SKM-1 (cell line): ENCODE results near the gene LARP4.
"Not testable (repeated sequence)": the region's sequence is repeated elsewhere in the genome, so short reads cannot be mapped to it uniquely, and the experiment has no call there.

Experiments used
- DNase-seq: peaks from one replicate; lab custom pipeline; 2025; ENCODE audit not compliant: unreplicated experiment; lab: John Stamatoyannopoulos, UW

Gene LARP4

DNA sequence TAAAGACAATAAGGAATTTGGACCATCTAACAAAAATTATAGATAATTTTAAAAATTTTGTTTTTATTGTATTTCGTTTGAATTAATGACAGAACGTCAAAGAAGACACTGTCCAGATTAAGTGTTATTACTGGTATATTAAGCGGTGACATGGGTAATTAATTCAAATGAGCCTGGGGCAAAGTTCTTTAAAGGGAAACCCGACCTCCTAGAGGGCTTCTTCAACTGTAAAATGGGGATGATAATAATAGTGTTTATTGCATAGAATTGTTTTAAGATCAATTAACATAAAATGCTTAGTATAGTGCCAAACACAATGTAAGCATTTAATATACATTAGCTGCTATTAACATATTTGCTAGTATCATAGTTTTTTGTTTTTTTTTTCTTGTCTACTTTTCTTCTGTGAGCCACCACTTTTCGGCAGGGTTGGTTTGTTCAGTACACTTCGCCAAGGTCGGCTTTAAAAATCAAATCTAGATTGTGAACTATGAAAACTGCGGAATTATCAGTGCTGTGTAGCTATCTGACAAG, 514 bp upstream of the LARP4 start:
- DNase-seq = no peak

DNA sequence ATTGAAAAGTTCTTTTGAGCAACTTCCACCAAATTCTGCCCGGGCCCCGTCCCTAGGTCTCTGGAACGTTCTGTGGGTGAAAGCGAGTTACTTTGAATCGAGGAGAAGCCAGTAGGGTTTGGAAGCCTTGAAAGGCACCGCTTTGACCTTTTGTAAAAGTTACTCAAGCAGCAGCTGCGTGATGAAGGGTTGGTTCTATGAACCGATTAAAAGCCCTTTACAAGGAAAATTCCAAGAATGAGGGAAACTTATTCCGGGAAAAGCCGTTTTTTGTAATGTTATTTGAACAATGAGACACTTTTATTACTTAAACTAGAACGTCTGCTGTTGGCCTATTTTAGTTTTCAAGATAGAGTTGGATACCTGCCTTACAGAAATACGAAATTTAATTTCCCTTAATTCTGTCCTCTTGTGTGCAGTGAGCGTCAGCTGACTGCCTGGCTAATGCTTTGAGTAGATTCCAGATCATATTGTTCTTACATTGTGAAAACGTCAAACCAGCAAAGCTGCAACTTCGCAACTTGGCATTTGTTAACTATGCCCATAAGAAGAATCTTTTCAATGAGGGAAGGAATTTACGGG, 906 bp downstream of the LARP4 start:
- no peak for DNase-seq

DNA sequence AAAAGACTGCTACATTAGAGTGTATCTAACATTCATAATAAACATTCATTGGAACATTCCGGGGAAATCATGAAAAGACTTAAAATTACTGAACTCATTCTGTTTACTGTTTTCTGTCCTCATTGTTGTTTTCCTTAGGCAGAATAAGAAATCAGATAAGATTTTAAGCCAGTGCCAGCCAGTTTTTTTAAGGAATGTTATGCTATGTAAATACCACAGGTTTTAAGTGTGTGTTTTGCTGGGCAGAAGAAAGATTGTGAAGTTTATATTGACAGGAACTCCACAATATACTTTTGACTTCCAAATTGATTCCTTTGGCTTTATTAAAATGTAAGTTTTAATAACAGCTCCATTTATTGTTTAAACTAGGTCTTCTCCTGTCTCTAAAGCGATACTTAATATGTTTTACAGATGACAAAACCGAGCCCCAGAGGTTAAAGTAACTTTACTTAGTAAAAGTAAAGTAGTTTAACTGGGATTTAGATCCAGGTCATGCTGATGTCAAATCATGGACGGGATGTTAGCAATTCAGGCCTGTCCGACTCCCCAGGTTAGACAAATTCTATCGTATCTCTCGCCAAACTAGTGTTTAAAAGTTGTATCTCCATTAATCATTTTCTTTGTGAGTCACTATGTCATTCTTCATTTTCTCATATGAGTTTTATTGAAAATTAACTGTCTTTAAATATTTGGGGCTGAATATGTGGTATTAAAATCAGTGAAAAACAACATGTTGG, 1.7 kb downstream of the LARP4 start:
- no peak for DNase-seq

DNA sequence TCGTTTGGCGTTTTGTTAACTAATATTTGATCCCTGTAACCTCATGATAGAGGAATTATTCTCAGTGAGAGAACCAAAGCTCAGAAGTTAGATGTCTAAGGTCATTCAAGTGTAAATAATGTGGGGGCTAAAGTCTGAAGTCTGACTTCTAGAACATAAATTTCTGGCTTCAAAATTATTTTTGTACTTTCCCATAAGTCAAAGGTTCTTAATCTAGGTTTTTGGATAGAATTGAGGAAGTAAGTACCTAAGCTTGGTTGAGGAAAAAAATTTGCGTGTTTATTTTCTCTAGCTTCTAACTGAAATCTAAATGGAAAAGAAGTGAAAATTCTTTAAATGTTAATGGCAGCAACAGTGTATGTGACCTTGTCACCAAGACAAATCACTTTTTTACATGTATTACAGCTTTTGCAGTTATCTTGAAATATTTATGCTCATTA, 2.3 kb downstream of the LARP4 start:
- DNase-seq = no peak

DNA sequence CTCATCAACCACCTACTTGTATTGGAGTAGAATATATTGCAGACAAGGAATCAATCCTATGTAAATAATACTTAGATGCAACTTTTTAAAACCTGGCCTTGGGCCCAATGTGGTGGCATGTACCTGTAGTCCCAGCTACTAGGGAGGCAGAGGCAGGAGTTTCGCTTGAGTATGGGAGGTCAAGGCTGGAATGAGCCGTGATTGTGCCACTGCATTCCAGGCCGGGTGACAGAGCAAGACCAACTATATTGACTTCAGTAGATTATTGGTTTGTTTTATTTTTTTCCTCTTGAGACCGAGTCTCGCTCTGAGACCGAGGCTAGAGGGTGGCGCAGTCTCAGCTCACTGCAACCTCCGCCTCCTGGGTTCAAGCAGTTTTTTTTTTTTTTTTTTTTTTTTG, 3.6 kb downstream of the LARP4 start:
- no peak for DNase-seq

DNA sequence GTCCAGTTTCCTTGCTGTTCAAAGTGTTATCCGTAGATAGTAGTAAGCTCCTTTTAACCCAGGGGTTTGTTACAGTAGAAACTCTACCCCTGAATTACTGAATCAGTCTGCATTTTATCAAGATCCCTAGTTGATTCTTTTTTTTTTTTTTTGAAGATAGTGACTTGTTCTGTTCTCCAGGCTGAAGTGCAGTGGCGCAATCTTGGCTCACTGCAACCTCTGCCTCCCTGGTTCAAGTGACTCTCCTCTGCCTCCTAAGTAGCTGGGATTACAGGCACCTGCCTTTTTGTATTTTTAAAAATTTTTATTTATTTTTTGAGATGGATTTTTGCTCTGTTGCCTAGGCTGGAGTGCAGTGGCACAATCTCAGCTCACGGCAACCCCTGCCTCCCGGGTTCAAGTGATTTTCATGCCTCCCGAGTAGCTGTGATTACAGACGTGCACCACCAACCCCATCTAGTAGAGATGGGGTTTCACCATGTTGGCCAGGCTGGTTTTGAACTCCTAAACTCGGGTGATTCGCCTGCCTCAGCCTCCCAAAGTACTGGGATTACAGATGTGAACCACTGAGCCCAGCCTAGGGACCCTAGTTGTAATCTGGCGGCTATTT, 10.5 kb downstream of the LARP4 start:
- no peak for DNase-seq

DNA sequence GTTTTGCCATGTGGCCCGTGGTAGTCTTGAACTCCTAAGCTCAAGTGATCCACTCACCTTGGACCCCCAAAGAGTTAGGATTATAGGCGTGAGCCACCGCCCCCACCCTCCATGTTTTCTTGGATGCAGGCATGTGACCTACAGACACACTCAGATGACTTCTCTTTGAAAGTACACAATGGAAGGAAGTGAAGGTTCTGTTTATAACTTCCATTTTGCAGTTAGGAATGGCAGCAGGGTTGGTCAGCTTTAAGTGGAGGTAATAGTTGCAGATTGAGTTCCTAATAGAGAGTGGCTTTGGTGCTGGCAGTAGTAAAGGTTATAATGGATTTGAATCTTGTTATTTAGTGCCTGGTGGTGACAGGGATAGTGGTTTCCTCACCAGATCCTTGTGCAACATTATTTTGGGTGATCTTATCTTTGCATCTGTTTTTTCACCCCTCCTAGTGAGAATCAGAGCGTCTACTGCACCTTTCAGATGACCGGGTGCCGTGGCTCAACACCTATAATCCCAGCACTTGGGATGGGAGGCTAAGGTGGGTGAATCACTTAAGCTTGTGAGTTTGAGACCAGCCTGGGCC, 15.3 kb downstream of the LARP4 start:
- DNase-seq = no peak

DNA sequence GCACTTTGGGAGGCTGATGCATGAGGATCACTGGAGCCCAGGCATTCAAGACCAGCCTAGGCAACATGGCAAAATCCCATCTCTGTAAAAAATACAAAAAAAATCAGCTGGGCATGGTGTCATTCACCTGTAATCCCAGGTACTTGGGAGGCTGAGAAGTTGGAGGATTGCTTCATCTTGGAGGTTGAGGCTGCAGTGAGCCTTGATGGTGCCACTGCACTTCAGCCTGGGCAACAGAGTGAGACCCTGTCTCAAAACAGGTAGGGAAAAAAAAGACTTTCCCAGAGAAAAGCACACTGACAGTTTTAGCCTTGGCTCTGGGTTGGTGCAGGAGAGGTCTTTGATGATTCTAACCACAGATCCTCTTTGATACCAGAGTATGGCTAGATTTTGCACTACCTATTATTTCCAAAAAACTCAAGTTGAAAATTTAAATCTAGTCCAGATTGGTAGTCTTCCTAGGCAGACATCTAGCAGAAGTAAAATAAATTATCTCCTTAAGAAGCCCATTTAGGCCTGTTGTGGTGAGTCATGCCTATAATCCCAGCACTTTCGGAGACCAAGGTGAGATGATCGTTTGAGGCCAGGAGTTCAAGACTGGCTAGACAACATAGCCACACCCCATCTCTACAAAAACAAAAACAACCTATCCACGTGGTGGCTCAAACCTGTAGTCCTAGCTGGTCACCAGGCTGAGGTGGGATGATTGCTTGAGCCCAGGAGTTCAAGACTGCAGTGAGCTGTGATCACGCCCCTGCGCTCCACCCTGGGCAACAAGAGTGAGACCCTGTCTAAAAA, 18.6 kb downstream of the LARP4 start:
- DNase-seq = no peak

DNA sequence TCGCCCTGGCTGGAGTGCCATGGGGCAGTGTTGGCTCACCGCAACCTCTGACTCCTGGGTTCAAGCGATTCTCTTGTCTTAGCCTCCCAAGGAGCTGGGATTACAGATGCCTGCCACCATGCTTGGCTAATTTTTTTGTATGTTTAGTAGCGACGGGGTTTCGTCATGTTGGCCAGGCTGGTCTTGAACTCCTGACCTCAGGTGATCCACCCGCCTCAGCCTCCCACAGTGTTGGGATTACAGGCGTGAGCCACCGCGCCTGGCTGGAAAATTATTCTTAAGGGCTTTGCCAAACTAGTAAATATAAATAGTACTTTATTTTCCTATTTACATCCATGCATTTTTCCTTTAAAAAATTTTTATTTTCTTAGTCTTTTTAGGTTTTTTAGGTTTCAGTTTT, 22.2 kb downstream of the LARP4 start:
- DNase-seq = not testable (repeated sequence)

DNA sequence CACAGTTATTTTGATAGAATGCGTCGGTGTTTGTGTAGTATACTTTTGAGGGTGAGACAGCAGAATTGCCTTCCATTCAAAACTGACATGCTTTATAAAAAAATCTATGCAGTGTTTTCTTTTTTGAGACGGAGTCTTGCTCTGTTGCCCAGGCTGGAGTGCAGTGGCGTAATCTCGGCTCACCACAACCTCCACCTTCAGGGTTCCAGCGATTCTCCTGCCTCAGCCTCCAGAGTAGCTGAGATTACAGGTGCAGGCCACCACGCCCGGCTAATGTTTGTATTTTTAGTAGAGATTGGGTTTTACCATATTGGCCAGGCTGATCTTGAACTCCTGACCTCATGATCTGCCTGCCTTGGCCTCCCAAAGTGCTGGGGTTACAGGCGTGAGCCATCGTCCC, 22.7 kb downstream of the LARP4 start:
- not testable (repeated sequence) for DNase-seq

DNA sequence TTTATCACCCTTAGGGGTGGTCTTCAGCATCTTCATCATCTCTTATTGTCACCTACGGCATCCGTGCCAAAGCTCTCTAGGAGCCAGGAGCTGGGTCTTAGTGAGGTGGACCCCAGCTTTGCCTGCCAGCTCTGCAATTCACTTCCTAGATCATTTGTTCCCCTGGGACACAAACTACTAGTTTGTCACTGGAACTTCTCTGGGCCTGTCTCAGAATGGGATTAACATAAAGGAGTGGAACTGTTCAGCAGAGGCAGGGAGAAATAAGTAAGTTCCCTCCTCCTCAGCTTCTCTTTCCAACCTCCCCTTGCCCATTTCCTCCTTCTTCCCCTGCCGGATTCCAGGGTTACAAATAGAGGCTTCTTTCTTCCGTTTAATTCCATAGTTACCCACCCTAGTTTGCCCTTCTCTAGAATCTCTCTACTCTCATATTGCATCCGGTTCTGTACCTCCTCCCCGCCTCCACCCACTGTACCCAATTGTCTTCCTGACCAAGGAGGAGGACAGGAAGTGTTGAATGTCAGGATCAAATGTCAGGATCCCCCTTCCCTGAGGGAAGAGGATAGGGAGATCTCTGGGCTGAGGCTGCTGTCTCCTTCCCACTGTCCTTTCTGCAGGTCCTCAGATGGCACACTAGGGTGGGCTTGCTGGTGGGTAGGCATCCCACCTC, 25.0 kb downstream of the LARP4 start:
- DNase-seq = no peak

DNA sequence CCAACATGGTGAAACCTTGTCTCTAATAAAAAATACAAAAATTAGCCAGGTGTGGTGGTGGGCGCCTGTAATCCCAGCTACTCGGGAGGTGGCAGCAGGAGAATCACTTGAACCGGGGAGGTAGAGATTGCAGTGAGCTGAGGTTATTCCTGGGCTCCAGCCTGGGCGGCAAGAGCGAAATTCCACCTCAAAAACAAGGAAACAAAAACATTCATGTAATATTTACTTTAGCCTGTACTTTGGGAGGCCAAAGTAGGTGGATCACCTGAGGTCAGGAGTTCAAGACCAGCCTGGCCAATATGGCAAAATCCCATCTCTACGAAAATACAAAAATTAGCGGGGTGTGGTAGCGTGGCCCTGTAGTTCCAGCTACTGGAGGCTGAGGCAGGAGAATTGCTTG, 31.0 kb downstream of the LARP4 start:
- DNase-seq = not testable (repeated sequence)

DNA sequence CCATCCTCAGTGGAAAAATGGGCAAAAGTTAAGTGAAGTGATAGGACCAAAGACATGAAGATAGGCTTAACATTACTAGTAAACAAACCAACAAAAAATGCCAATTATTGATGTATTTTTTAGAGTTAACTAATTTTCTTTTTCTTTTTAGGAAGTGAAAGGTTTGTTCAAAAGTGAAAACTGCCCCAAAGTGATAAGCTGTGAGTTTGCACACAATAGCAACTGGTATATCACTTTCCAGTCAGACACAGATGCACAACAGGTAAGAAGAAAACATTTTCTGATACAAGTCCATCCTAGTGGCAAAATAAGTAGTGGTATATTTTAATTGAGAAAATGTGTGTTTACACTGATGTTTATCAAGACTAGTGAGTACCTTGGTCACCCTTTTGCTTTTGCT, 39.6 kb downstream of the LARP4 start:
- DNase-seq = no peak

DNA sequence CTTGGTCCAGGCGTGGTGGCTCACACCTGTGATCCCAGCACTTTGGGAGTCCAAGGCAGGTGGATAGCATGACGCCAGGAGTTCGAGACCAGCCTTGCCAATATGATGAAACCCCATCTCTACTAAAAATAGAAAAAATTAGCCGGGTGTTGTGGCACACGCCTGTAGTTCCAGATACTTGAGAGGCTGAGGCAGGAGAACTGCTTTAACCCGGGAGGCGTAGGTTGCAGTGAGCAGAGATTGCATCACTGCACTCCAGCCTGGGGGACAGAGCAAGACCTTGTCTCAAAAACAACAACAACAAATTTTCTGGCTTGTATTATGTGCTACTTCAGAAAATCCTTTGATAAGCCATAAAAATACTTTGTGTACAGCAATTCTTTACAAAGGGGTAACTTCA, 41.1 kb downstream of the LARP4 start:
- no peak for DNase-seq

DNA sequence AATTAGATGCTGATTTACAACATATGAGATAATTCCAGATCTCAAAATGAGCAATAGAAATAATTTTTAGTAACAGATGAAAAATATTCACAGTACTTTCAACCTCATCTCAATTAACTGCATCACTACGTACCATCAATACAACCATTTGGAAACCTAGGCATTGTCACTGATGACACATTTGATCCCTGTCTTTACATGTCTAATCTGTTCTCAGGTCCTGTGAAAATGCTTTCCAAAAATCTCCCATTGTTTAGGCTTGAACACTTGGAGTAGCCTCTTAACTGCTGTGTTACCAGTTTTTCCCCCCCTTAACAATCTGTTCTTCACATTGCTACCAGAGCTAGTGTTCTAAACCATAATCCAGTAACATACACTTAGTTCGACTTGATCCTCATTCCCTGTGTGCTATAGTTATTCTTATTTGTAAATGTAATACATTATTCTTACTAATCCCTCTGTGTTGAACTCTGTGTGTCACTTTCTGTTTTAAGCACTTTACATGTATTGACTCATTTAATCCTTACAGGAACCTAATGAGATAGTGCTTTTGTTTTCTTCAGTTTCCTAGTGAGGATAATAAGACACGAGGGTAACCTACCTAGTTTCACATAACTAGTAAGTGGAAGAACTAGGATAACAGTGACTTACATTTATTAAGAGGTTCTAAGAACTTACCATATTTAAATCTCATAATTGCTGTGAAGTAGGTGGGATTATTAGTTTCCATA, 41.7 kb downstream of the LARP4 start:
- DNase-seq = no peak

DNA sequence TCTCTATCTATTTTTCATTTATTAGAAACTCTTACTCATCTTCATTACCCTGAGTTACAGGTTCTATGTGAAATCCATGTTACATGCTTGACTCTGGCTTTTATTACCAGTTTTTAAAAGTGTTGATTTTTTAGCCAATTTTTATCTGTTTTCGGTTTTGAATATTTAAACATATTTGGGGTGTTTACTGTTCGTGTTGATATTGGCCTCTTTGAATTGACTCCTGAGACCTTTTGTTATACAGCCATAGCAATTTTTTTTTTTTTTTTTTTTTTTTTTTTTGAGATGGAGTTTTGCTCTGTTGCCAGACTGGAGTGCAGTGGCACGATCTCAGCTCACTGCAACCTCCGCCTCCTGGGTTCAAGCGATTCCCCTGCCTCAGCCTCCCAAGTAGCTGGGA, 49.0 kb downstream of the LARP4 start:
- not testable (repeated sequence) for DNase-seq

DNA sequence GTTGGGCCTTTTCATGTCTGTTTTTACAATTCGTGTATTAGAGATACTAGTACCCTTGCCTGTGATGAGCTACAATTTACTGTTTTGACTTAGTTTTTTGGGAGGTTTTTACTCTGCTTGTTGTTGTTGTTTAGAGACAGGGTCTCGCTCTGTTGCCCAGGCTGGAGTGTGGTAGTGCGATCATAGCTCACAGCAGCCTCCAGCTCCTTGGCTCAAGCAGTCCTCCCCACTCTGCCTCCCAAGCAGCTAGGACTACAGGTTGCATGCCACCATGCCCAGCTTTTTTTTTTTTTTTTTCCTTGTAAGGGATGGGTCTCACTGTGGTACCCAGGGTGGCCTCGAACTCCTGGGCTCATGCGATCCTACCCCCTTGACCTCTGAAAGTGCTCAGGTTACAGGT, 52.1 kb downstream of the LARP4 start:
- DNase-seq = no peak

DNA sequence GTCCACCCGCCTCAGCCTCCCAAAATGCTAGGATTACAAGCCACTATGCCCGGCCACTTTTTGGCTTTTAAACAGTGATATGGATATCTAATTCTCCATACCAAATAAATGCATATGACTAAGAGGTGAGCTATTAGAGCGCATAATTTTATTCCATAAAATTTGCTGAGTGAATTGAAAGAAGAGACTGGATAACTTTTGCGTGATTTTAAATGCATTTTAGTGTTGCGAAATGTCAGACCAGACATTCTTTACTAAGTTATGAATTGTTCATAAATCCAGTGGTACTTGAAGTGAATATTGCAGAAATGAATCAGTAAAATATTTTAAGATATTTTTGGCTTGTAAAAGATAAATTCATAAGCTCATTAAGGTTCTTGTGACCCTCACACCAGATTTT, 53.2 kb downstream of the LARP4 start:
- no peak for DNase-seq

DNA sequence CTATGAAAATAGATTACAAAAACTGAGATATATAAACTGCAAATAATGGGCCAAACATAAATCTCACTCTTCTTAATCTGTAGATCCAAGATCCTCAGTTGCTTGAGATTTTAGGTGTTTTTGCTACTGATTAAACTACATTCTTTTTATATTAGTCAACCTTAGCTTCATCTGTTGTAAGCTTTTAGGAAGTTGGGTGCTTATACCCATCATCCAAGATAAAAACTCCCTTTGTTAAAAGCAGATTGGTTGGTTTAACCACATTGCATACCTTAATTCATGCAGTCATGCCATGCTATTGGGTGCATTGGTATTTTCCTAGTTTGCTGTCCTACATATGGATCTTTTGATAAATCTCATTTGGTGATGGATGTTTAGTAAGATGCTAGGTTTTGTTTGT, 57.9 kb downstream of the LARP4 start:
- DNase-seq = no peak

DNA sequence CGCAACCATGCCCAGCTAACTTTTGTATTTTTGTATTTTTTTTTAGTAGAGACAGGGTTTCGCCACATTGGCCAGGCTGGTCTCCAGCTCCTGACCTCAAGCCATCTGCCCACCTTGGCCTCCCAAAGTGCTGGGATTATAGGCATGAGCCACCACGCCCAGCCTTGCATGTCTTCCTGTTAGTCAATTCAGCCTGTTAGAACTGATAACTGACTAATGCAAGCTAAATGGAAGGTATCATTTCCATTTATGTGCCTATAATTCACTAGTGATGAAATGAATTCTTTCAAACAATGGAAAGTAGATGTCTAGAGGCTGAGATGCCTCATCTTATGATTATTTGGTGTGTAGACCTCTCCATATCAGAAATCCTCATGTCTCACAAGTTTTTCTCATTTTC, 66.8 kb downstream of the LARP4 start:
- DNase-seq = no peak
